Lower leg skin (tissue), 3 donors: ENCODE measurements around the gene PIGL.

Experiments
- CTCF ChIP-seq, 3 donors: fragments of 450-650 bp; IDR thresholded peaks; one replicate each; pipeline ENCODE4 v1.5.1; 2016; ENCODE audit warnings: antibody characterized with exemption in 3 of 3, mild to moderate bottlenecking in 3 of 3, moderate library complexity in 2 of 3
- POLR2A ChIP-seq, 2 donors: fragments of 450-650 bp; IDR thresholded peaks; one replicate each; pipeline ENCODE4 v1.6.1; 2016 to 2017; ENCODE audit warnings: antibody characterized with exemption in 2 of 2, mild to moderate bottlenecking in 1 of 2, moderate library complexity in 1 of 2

- no peak for TF ChIP-seq POLR2A (IDR thresholded peaks at IDR 0.05)
- TF ChIP-seq CTCF (IDR thresholded peaks at IDR 0.05) = no peak
Measured at GRCh38 chr17:16247586-16247984, 30.6 kb downstream of the PIGL start.
